Nephron progenitor cell (in vitro differentiated cells): ENCODE results near the gene ENKD1.

Experiments
- DNase-seq: peaks from one replicate; pipeline ENCODE4 v3.0.0; 2021
- H3K27ac Mint-ChIP-seq: 2 replicates; pipeline ENCODE4 v1.8.0; 2021; ENCODE audit warnings: mild to moderate bottlenecking, moderate library complexity, mixed read lengths
- H3K27me3 Mint-ChIP-seq: 2 replicates; pipeline ENCODE4 v1.8.0; 2021; ENCODE audit warnings: mild to moderate bottlenecking, low read depth, mixed read lengths; ENCODE audit not compliant: poor library complexity
- H3K36me3 Mint-ChIP-seq: 2 replicates; pipeline ENCODE4 v1.8.0; 2021; ENCODE audit warnings: low read depth, mixed read lengths
- H3K4me1 Mint-ChIP-seq: 2 replicates; pipeline ENCODE4 v1.8.0; 2021; ENCODE audit warnings: mixed read lengths
- H3K4me3 Mint-ChIP-seq: 2 replicates; pipeline ENCODE4 v1.8.0; 2021; ENCODE audit warnings: mild to moderate bottlenecking, moderate library complexity, mixed read lengths
- H3K9me3 Mint-ChIP-seq: 2 replicates; pipeline ENCODE4 v1.8.0; 2021; ENCODE audit warnings: mild to moderate bottlenecking, moderate library complexity, mixed read lengths
- CTCF ChIP-seq: fragments of 200-600 bp; sonication (generic); IDR thresholded peaks from 2 replicates; pipeline ENCODE4 v1.5.0; 2021; ENCODE audit warnings: antibody characterized with exemption

ENKD1 gene

GRCh38 chr16:67656344-67657016 lies 10.1 kb downstream of the ENKD1 start:
- Mint-ChIP-seq H3K4me3 (no peak overlapping the region), H3K9me3 (no peaks in the 10 kb centered on the region), H3K4me1 (peaks cover 20% of the 10 kb centered on the region), H3K27me3 (peaks cover 47% of the 10 kb centered on the region), H3K36me3 (no peaks in the 10 kb centered on the region), H3K27ac (no peak overlapping the region)
- DNase-seq, result no peak
- no peak for TF ChIP-seq CTCF

GRCh38 chr16:67655363-67655762 lies 11.2 kb downstream of the ENKD1 start:
- H3K9me3 Mint-ChIP-seq, result no peaks in the 10 kb centered on the region
- no peak for TF ChIP-seq CTCF
- peaks cover 51% of the 10 kb centered on the region for H3K27me3 Mint-ChIP-seq
- H3K4me1 Mint-ChIP-seq, result peaks cover 21% of the 10 kb centered on the region
- H3K4me3 Mint-ChIP-seq, result no peak overlapping the region
- H3K36me3 Mint-ChIP-seq, result no peaks in the 10 kb centered on the region
- no peak for DNase-seq
- H3K27ac Mint-ChIP-seq, result no peak overlapping the region

- Mint-ChIP-seq H3K27ac (no peak overlapping the region), H3K36me3 (no peaks in the 10 kb centered on the region), H3K4me1 (peaks cover 18% of the 10 kb centered on the region), H3K9me3 (no peaks in the 10 kb centered on the region), H3K27me3 (peaks cover 58% of the 10 kb centered on the region), H3K4me3 (no peak overlapping the region)
- no peak for TF ChIP-seq CTCF
- DNase-seq, result no peak
Measured at GRCh38 chr16:67654403-67654911, 12.1 kb downstream of the ENKD1 start.

- Mint-ChIP-seq H3K4me1 (peaks cover 12% of the 10 kb centered on the region), H3K27me3 (peaks cover 62% of the 10 kb centered on the region), H3K9me3 (no peaks in the 10 kb centered on the region), H3K4me3 (peak overlapping the region; percentile 82), H3K27ac (no peak overlapping the region), H3K36me3 (no peaks in the 10 kb centered on the region)
- no peak for TF ChIP-seq CTCF
- DNase-seq, result no peak
Measured at GRCh38 chr16:67653789-67654402, 12.7 kb downstream of the ENKD1 start.

- Mint-ChIP-seq H3K4me3 (peak overlapping the region; percentile 82), H3K9me3 (no peaks in the 10 kb centered on the region), H3K36me3 (no peaks in the 10 kb centered on the region), H3K27ac (no peak overlapping the region), H3K4me1 (peaks cover 11% of the 10 kb centered on the region), H3K27me3 (peaks cover 65% of the 10 kb centered on the region)
- TF ChIP-seq CTCF, result peak; percentile 19
- DNase-seq, result peak; percentile 49
Measured at GRCh38 chr16:67653128-67653788, 13.3 kb downstream of the ENKD1 start.
